ENCODE data around the gene CASKIN1. TPM values are rescaled to one million over a fixed set of nuclear protein-coding genes. Genes with fewer than 3 reads are reported as not detected.
"Not testable (repeated sequence)": the region's sequence is repeated elsewhere in the genome, so short reads cannot be mapped to it uniquely, and the experiment has no call there.

CASKIN1 gene
- total and polyA plus RNA-seq, 4 donors: 10.4 to 86.2 (median 56.2) TPM

GRCh38 chr16:2205104-2205966, 8.9 kb upstream of the CASKIN1 start, which contains the start of gene MLST8:
Gene MLST8 (plus strand): TSS chr16:2205454. CDS start chr16:2206086, 632 bp downstream.
- Histone ChIP-seq H3K36me3 (ENCODE audit: control insufficient read depth, insufficient read depth, low read length) (peaks cover 43% of the 10 kb centered on the region), H3K9me3 (ENCODE audit: control insufficient read depth, insufficient read depth, low read length) (no peaks in the 10 kb centered on the region), H3K4me1 (ENCODE audit: control insufficient read depth, insufficient read depth, low read length) (peaks cover 30% of the 10 kb centered on the region), H3K4me3 (ENCODE audit: low read depth, low read length) (peak within 1 kb of the TSS; percentile 90), H3K27ac (ENCODE audit: low read depth, low read length) (peak within 1 kb of the TSS; percentile 95), H3K27me3 (ENCODE audit: control insufficient read depth, insufficient read depth, low read length) (no peaks in the 10 kb centered on the region)
- under 1% methylated on average over 89 of the region's 93 CpGs for WGBS (ENCODE audit: insufficient coverage)
- DNase-seq (ENCODE audit: low read depth in 4 of 6, low spot score in 6 of 6): peak; percentile 78 to 97 (median 83)

GRCh38 chr16:2204416-2205103, 8.2 kb upstream of the CASKIN1 start:
- Histone ChIP-seq H3K27me3 (ENCODE audit: control insufficient read depth, insufficient read depth, low read length) (no peaks in the 10 kb centered on the region), H3K9me3 (ENCODE audit: control insufficient read depth, insufficient read depth, low read length) (no peaks in the 10 kb centered on the region), H3K36me3 (ENCODE audit: control insufficient read depth, insufficient read depth, low read length) (peaks cover 35% of the 10 kb centered on the region), H3K4me3 (ENCODE audit: low read depth, low read length) (peak overlapping the region; percentile 90), H3K4me1 (ENCODE audit: control insufficient read depth, insufficient read depth, low read length) (peaks cover 28% of the 10 kb centered on the region), H3K27ac (ENCODE audit: low read depth, low read length) (peak overlapping the region; percentile 95)
- 88% methylated on average over 9 of the region's 13 CpGs for WGBS (ENCODE audit: insufficient coverage)
- DNase-seq (ENCODE audit: low read depth in 4 of 6, low spot score in 6 of 6): no peak

GRCh38 chr16:2203119-2203688, 6.8 kb upstream of the CASKIN1 start:
- not testable (repeated sequence) for H3K27ac ChIP-seq (ENCODE audit: low read depth, low read length); H3K9me3 ChIP-seq (ENCODE audit: control insufficient read depth, insufficient read depth, low read length); DNase-seq (ENCODE audit: low read depth in 4 of 6, low spot score in 6 of 6); H3K4me3 ChIP-seq (ENCODE audit: low read depth, low read length); H3K27me3 ChIP-seq (ENCODE audit: control insufficient read depth, insufficient read depth, low read length)
- H3K4me1 ChIP-seq (ENCODE audit: control insufficient read depth, insufficient read depth, low read length): peaks cover 27% of the 10 kb centered on the region
- WGBS (ENCODE audit: insufficient coverage): 100% methylated on average over 3 of the region's 8 CpGs
- peaks cover 22% of the 10 kb centered on the region for H3K36me3 ChIP-seq (ENCODE audit: control insufficient read depth, insufficient read depth, low read length)

GRCh38 chr16:2200313-2200712, 3.9 kb upstream of the CASKIN1 start:
- Histone ChIP-seq H3K27me3 (ENCODE audit: control insufficient read depth, insufficient read depth, low read length) (peaks cover 3% of the 10 kb centered on the region), H3K4me3 (ENCODE audit: low read depth, low read length) (no peak overlapping the region), H3K4me1 (ENCODE audit: control insufficient read depth, insufficient read depth, low read length) (peaks cover 18% of the 10 kb centered on the region), H3K36me3 (ENCODE audit: control insufficient read depth, insufficient read depth, low read length) (no peaks in the 10 kb centered on the region), H3K9me3 (ENCODE audit: control insufficient read depth, insufficient read depth, low read length) (no peaks in the 10 kb centered on the region), H3K27ac (ENCODE audit: low read depth, low read length) (no peak overlapping the region)
- no peak for DNase-seq (ENCODE audit: low read depth in 4 of 6, low spot score in 6 of 6)
- 81% methylated on average over 4 of the region's 6 CpGs for WGBS (ENCODE audit: insufficient coverage)

- Histone ChIP-seq H3K9me3 (ENCODE audit: control insufficient read depth, insufficient read depth, low read length) (no peaks in the 10 kb centered on the region), H3K4me3 (ENCODE audit: low read depth, low read length) (no peak overlapping the region), H3K27me3 (ENCODE audit: control insufficient read depth, insufficient read depth, low read length) (peaks cover 3% of the 10 kb centered on the region), H3K36me3 (ENCODE audit: control insufficient read depth, insufficient read depth, low read length) (peaks cover under 1% of the 10 kb centered on the region), H3K27ac (ENCODE audit: low read depth, low read length) (no peak overlapping the region), H3K4me1 (ENCODE audit: control insufficient read depth, insufficient read depth, low read length) (peaks cover 20% of the 10 kb centered on the region)
- WGBS (ENCODE audit: insufficient coverage): 62% methylated on average over 14 of the region's 14 CpGs
- no peak for DNase-seq (ENCODE audit: low read depth in 4 of 6, low spot score in 6 of 6)
Measured at GRCh38 chr16:2199621-2200139, 3.3 kb upstream of the CASKIN1 start.

- Histone ChIP-seq H3K4me3 (ENCODE audit: low read depth, low read length) (no peak overlapping the region), H3K4me1 (ENCODE audit: control insufficient read depth, insufficient read depth, low read length) (peaks cover 23% of the 10 kb centered on the region), H3K27ac (ENCODE audit: low read depth, low read length) (no peak overlapping the region), H3K9me3 (ENCODE audit: control insufficient read depth, insufficient read depth, low read length) (no peaks in the 10 kb centered on the region), H3K27me3 (ENCODE audit: control insufficient read depth, insufficient read depth, low read length) (peaks cover 3% of the 10 kb centered on the region), H3K36me3 (ENCODE audit: control insufficient read depth, insufficient read depth, low read length) (peaks cover 7% of the 10 kb centered on the region)
- no peak for DNase-seq (ENCODE audit: low read depth in 4 of 6, low spot score in 6 of 6)
- 76% methylated on average over 5 of the region's 5 CpGs for WGBS (ENCODE audit: insufficient coverage)
Measured at GRCh38 chr16:2199095-2199494, 2.7 kb upstream of the CASKIN1 start.

- no CpG with 5 or more reads among the region's 4 CpGs for WGBS (ENCODE audit: insufficient coverage)
- H3K27me3 ChIP-seq (ENCODE audit: control insufficient read depth, insufficient read depth, low read length): peaks cover 3% of the 10 kb centered on the region
Measured at GRCh38 chr16:2198283-2198682, 1.9 kb upstream of the CASKIN1 start.

GRCh38 chr16:2197765-2198164, 1.4 kb upstream of the CASKIN1 start:
- no peak for DNase-seq (ENCODE audit: low read depth in 4 of 6, low spot score in 6 of 6)
- Histone ChIP-seq H3K27me3 (ENCODE audit: control insufficient read depth, insufficient read depth, low read length) (peaks cover 3% of the 10 kb centered on the region), H3K9me3 (ENCODE audit: control insufficient read depth, insufficient read depth, low read length) (no peaks in the 10 kb centered on the region), H3K27ac (ENCODE audit: low read depth, low read length) (no peak overlapping the region), H3K36me3 (ENCODE audit: control insufficient read depth, insufficient read depth, low read length) (peaks cover 17% of the 10 kb centered on the region), H3K4me3 (ENCODE audit: low read depth, low read length) (no peak overlapping the region), H3K4me1 (ENCODE audit: control insufficient read depth, insufficient read depth, low read length) (peaks cover 29% of the 10 kb centered on the region)
- WGBS (ENCODE audit: insufficient coverage): 80% methylated on average over 5 of the region's 6 CpGs

More at GRCh38 chr16:2198283-2198682, 1.9 kb upstream of the CASKIN1 start:
- H3K36me3 ChIP-seq (ENCODE audit: control insufficient read depth, insufficient read depth, low read length): peaks cover 14% of the 10 kb centered on the region
- H3K9me3 ChIP-seq (ENCODE audit: control insufficient read depth, insufficient read depth, low read length): no peaks in the 10 kb centered on the region
- DNase-seq (ENCODE audit: low read depth in 4 of 6, low spot score in 6 of 6): no peak
- no peak overlapping the region for H3K27ac ChIP-seq (ENCODE audit: low read depth, low read length)
- H3K4me1 ChIP-seq (ENCODE audit: control insufficient read depth, insufficient read depth, low read length): peaks cover 29% of the 10 kb centered on the region
- no peak overlapping the region for H3K4me3 ChIP-seq (ENCODE audit: low read depth, low read length)

GRCh38 chr16:2196981-2197511, 641 bp upstream of the CASKIN1 start:
- H3K27me3 ChIP-seq (ENCODE audit: control insufficient read depth, insufficient read depth, low read length): peaks cover 3% of the 10 kb centered on the region
- H3K9me3 ChIP-seq (ENCODE audit: control insufficient read depth, insufficient read depth, low read length): no peaks in the 10 kb centered on the region
- no peak overlapping the region for H3K4me3 ChIP-seq (ENCODE audit: low read depth, low read length)
- 22% methylated on average over 25 of the region's 32 CpGs for WGBS (ENCODE audit: insufficient coverage)
- peaks cover 24% of the 10 kb centered on the region for H3K36me3 ChIP-seq (ENCODE audit: control insufficient read depth, insufficient read depth, low read length)
- DNase-seq (ENCODE audit: low read depth in 4 of 6, low spot score in 6 of 6): no peak
- no peak overlapping the region for H3K27ac ChIP-seq (ENCODE audit: low read depth, low read length)
- H3K4me1 ChIP-seq (ENCODE audit: control insufficient read depth, insufficient read depth, low read length): peaks cover 33% of the 10 kb centered on the region

Data from spinal cord (tissue), 10 donors.